ENCODE data around the gene LSS.
"Not testable (repeated sequence)": the region's sequence is repeated elsewhere in the genome, so short reads cannot be mapped to it uniquely, and the experiment has no call there.

Gene LSS

GRCh38 chr21:46148106-46148505, 80.5 kb downstream of the LSS start:
- no peak overlapping the region for H3K4me3 ChIP-seq (ENCODE audit: low read depth, low read length)
- TF ChIP-seq MAX (IDR thresholded peaks at IDR 0.05; ENCODE audit: low read depth, low read length) (no peak), MYC (IDR thresholded peaks at IDR 0.05; ENCODE audit: low read depth, low read length) (no peak), POLR2A (IDR thresholded peaks at IDR 0.05; ENCODE audit: extremely low read depth, insufficient read length) (no peak)
- TF ChIP-seq, protein P1, sequence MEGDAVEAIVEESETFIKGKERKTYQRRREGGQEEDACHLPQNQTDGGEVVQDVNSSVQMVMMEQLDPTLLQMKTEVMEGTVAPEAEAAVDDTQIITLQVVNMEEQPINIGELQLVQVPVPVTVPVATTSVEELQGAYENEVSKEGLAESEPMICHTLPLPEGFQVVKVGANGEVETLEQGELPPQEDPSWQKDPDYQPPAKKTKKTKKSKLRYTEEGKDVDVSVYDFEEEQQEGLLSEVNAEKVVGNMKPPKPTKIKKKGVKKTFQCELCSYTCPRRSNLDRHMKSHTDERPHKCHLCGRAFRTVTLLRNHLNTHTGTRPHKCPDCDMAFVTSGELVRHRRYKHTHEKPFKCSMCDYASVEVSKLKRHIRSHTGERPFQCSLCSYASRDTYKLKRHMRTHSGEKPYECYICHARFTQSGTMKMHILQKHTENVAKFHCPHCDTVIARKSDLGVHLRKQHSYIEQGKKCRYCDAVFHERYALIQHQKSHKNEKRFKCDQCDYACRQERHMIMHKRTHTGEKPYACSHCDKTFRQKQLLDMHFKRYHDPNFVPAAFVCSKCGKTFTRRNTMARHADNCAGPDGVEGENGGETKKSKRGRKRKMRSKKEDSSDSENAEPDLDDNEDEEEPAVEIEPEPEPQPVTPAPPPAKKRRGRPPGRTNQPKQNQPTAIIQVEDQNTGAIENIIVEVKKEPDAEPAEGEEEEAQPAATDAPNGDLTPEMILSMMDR (IDR thresholded peaks at IDR 0.05; ENCODE audit: low read depth, low read length) = no peak
- no peak for DNase-seq (ENCODE audit: low read depth)

GRCh38 chr21:46147429-46147828, 81.1 kb downstream of the LSS start:
- DNase-seq (ENCODE audit: low read depth) = peak; percentile 71
- TF ChIP-seq MYC (IDR thresholded peaks at IDR 0.05; ENCODE audit: low read depth, low read length) (peak; percentile 50; the same call in 1 of the 2 replicates), MAX (IDR thresholded peaks at IDR 0.05; ENCODE audit: low read depth, low read length) (peak; percentile 43; the same call in 1 of the 2 replicates)
- TF ChIP-seq, protein P1 (IDR thresholded peaks at IDR 0.05; ENCODE audit: low read depth, low read length) = peak; percentile 79
- not testable (repeated sequence) for H3K4me3 ChIP-seq (ENCODE audit: low read depth, low read length)

GRCh38 chr21:46146856-46147255, 81.7 kb downstream of the LSS start:
- no peak for TF ChIP-seq MAX (IDR thresholded peaks at IDR 0.05; ENCODE audit: low read depth, low read length)
- TF ChIP-seq MYC (IDR thresholded peaks at IDR 0.05; ENCODE audit: low read depth, low read length) = no peak
- TF ChIP-seq, protein P1 (IDR thresholded peaks at IDR 0.05; ENCODE audit: low read depth, low read length) = no peak
- no peak for TF ChIP-seq POLR2A (IDR thresholded peaks at IDR 0.05; ENCODE audit: extremely low read depth, insufficient read length)
- no peak for DNase-seq (ENCODE audit: low read depth)
- H3K4me3 ChIP-seq (ENCODE audit: low read depth, low read length) = no peak overlapping the region

DNA sequence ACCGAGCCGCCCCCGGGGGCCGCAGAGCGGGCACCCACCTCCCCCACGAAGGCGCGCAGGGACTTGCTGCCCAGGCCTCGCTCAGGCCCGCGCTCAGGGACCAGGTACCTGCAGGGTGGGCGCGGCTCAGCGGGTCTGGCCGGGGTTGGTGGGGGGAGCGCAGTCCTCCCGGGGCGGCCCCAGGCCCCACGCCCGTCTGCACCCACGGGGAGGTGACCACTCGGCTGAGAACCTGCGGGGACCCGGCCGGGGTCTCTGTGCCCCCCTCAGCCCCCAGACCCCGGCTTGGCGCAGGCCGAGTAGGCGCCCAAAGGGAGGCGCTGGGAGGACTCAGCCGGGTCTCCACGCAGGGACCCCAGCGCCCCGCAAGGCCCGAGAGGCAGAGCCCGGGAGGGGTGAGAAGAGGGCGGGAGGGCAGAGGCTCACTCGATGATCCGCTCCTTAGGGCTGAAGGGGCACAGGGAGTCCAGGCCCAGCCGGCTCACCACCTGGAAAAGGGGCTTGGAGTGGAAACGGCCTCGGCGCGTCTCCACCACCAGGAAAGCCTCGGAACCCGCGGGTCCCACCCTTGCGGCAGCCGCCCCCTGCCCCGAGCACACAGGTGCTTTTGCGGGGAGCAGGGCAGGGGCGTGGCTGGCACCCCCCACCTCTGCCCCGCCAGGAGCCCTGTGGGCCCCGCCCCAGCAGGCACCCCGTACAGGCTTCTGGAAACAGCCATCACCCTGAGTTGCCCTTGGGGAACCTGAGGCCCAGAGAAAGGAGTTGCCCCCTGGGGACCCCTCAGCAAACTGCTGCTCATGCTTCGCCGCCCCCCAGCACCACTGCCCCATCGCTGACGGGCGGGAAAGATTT, 82.5 kb downstream of the LSS start:
- no peak for DNase-seq (ENCODE audit: low read depth)
- no peak overlapping the region for H3K4me3 ChIP-seq (ENCODE audit: low read depth, low read length)
- no peak for TF ChIP-seq POLR2A (IDR thresholded peaks at IDR 0.05; ENCODE audit: extremely low read depth, insufficient read length)
- TF ChIP-seq MYC (IDR thresholded peaks at IDR 0.05; ENCODE audit: low read depth, low read length) = no peak
- TF ChIP-seq, protein P1 (IDR thresholded peaks at IDR 0.05; ENCODE audit: low read depth, low read length) = no peak
- no peak for TF ChIP-seq MAX (IDR thresholded peaks at IDR 0.05; ENCODE audit: low read depth, low read length)

- no peak for TF ChIP-seq MAX (IDR thresholded peaks at IDR 0.05; ENCODE audit: low read depth, low read length)
- no peak for TF ChIP-seq MYC (IDR thresholded peaks at IDR 0.05; ENCODE audit: low read depth, low read length)
- no peak for TF ChIP-seq POLR2A (IDR thresholded peaks at IDR 0.05; ENCODE audit: extremely low read depth, insufficient read length)
- TF ChIP-seq, protein P1 (IDR thresholded peaks at IDR 0.05; ENCODE audit: low read depth, low read length) = no peak
- no peak overlapping the region for H3K4me3 ChIP-seq (ENCODE audit: low read depth, low read length)
- DNase-seq (ENCODE audit: low read depth) = no peak
These were observed 83.3 kb downstream of the LSS start for GRCh38 chr21:46145159-46145839.

Data from NB4 (cell line).